ENCODE data around the gene DNAJC17. TPM values are rescaled to one million over a fixed set of nuclear protein-coding genes. Genes with fewer than 3 reads are reported as not detected.
A peak's percentile ranks its signal among the peaks of the same experiment; 100 is the strongest.

The DNAJC17 gene
- total RNA-seq, 1 experiment from 2014 or later, result 34.5 TPM

DNA sequence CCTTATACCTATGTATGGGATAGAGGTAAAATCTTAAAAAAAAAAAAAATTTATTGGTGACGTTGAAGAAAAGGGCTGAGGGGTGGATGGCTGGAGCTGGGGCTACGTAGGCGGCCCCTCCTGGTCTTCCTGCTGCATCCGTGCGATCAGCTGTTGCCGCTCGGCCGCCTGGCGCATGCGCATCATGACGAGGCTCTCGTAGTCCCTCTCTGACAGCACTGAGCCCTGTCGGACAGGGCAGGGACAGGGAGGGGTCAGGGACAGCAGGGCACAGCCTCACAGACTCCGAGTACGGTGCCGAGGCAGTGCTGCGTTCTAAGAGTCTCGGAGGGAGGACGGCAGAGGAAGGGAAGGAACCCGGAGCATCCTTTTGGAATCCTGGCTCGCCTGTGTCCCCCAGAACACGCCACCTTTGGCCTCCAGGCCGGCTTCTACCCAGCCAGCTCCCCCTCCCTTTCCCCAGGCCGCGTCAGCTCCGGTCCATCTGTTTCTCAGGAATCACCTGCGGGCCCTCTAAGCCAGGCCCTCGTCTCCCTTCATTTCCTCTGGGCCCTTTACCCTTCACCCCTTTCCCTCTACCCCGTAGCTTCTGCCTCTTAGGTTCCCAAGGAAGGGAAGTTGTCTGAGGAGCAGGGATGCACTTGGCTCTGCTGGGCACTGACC lies 39.3 kb downstream of the DNAJC17 start:
- intact Hi-C loops (cut with micrococcal nuclease; ENCODE audit: unreplicated experiment), result no loop called here
- Histone ChIP-seq H3K4me3 (ENCODE audit: low read depth, low read length, poor library complexity, severe bottlenecking) (no peak overlapping the region), H3K4me1 (ENCODE audit: insufficient read depth, low read length, poor library complexity, severe bottlenecking) (peaks cover 51% of the 10 kb centered on the region), H3K27me3 (replicated peaks; ENCODE audit: insufficient read depth, low read depth, low read length, poor library complexity) (no peaks in the 10 kb centered on the region), H3K36me3 (ENCODE audit: insufficient read depth, low read length, poor library complexity, severe bottlenecking) (peaks cover 4% of the 10 kb centered on the region), H3K9me3 (ENCODE audit: low read depth, low read length, poor library complexity, severe bottlenecking) (no peaks in the 10 kb centered on the region), H3K27ac (ENCODE audit: low read depth, low read length, poor library complexity, severe bottlenecking) (no peak overlapping the region)
- ChIA-PET POLR2A (ENCODE audit: low non-redundant PET) (interaction anchor here (0.6 kb wide), 1 partner anchor 16 kb away, joined by 3 read pairs; no protein-coding TSS in a partner anchor), CTCF (no interaction called here)
- BruUV-seq (replicated peaks), result no TSS peak
- TF ChIP-seq, protein P1, sequence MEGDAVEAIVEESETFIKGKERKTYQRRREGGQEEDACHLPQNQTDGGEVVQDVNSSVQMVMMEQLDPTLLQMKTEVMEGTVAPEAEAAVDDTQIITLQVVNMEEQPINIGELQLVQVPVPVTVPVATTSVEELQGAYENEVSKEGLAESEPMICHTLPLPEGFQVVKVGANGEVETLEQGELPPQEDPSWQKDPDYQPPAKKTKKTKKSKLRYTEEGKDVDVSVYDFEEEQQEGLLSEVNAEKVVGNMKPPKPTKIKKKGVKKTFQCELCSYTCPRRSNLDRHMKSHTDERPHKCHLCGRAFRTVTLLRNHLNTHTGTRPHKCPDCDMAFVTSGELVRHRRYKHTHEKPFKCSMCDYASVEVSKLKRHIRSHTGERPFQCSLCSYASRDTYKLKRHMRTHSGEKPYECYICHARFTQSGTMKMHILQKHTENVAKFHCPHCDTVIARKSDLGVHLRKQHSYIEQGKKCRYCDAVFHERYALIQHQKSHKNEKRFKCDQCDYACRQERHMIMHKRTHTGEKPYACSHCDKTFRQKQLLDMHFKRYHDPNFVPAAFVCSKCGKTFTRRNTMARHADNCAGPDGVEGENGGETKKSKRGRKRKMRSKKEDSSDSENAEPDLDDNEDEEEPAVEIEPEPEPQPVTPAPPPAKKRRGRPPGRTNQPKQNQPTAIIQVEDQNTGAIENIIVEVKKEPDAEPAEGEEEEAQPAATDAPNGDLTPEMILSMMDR (conservative IDR thresholded peaks at IDR 0.05; ENCODE audit: low read depth, low read length), result no peak
- no peak for TF ChIP-seq EZH2 (IDR thresholded peaks at IDR 0.05; ENCODE audit: borderline replicate concordance, low read depth, low read length, poor library complexity, severe bottlenecking)
- DNase-seq (ENCODE audit: low spot score), result no peak

DNA sequence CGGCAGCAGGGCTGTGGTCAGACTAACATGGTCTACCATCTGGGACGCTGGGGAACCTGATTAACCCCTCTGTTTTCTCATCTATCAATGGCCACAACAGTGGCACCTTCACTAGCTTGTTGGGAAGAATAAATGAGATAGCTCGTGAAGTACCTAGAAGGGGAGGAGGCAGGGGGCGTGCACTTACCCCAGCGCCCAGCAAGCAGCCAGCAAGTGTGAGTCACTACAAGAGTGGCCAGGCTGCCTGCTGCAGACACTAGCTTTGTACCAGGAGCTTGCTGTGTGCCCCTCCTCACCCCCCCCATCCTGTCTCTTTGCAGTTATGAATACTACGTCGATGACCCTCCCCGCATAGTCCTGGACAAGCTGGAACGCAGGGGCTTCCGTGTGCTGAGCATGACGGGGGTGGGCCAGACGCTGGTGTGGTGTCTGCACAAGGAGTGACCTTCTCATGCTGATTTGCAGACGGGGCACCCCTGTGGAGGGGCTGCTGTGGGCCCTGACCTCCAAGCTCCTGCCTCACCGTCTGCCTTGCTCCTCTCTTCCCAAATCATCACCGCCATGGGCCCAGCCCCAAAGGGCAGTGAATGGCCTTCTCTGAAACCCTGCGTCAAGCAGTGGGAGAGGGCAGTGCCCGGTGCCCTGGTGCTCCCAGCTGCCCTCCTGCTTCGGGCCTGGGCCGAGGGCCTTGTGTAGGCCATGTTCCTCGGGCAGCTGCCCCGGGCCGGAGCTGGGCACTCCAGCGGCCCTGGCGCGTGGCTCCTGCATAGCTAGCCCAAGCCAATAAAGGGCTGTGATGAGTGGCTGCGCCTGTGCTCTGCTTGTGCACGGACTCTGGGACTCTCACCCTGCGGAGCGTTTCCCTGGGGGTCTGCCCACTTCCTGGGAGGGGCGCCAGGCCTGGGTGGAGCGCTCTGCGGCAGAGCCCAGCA lies 40.1 kb downstream of the DNAJC17 start:
- Histone ChIP-seq H3K4me1 (ENCODE audit: insufficient read depth, low read length, poor library complexity, severe bottlenecking) (peaks cover 52% of the 10 kb centered on the region), H3K4me3 (ENCODE audit: low read depth, low read length, poor library complexity, severe bottlenecking) (no peak overlapping the region), H3K27me3 (replicated peaks; ENCODE audit: insufficient read depth, low read depth, low read length, poor library complexity) (no peaks in the 10 kb centered on the region), H3K27ac (ENCODE audit: low read depth, low read length, poor library complexity, severe bottlenecking) (peak overlapping the region; percentile 58), H3K36me3 (ENCODE audit: insufficient read depth, low read length, poor library complexity, severe bottlenecking) (peaks cover 4% of the 10 kb centered on the region), H3K9me3 (ENCODE audit: low read depth, low read length, poor library complexity, severe bottlenecking) (no peaks in the 10 kb centered on the region)
- intact Hi-C loops (cut with micrococcal nuclease; ENCODE audit: unreplicated experiment), result no loop called here
- peak; percentile 51 for DNase-seq (ENCODE audit: low spot score)
- TF ChIP-seq, protein P1 (conservative IDR thresholded peaks at IDR 0.05; ENCODE audit: low read depth, low read length), result no peak
- TF ChIP-seq EZH2 (IDR thresholded peaks at IDR 0.05; ENCODE audit: borderline replicate concordance, low read depth, low read length, poor library complexity, severe bottlenecking), result no peak
- ChIA-PET POLR2A (ENCODE audit: low non-redundant PET) (no interaction called here), CTCF (no interaction called here)
- no TSS peak for BruUV-seq (replicated peaks)

DNA sequence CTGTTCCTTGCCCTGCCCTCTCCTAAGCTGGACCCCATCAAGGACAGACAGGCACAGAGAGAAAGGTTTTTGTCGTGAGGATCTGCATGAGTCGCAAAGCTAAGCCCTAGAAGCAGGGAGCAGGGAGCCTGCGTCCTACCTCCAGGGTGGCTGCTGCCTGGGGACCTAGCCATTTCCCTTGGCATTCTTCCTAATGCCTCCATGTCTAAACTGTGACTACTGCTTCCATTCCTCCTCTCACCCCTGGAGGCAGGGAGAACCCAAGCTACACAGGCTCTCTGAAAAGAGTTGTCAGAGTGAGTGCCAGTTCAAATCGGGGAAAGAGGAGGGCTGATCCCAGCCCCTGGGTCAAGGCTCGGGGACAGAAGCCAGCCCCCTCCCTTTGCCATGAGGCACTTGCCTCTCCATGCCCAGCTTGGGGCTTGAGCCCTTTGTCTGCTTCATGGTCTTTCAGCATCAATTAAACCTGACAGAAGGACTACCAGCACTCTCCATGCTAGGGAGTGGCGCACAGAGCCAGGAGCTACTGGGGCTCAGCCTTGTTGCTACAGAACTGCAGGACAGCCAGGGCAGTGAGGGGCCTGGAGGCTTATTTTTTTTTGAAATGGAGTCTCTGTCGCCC lies 41.0 kb downstream of the DNAJC17 start:
- peaks cover 52% of the 10 kb centered on the region for H3K4me1 ChIP-seq (ENCODE audit: insufficient read depth, low read length, poor library complexity, severe bottlenecking)
- DNase-seq (ENCODE audit: low spot score), result no peak
- TF ChIP-seq EZH2 (IDR thresholded peaks at IDR 0.05; ENCODE audit: borderline replicate concordance, low read depth, low read length, poor library complexity, severe bottlenecking), result no peak
- TF ChIP-seq, protein P1 (conservative IDR thresholded peaks at IDR 0.05; ENCODE audit: low read depth, low read length), result no peak
- H3K27me3 ChIP-seq (replicated peaks; ENCODE audit: insufficient read depth, low read depth, low read length, poor library complexity), result no peaks in the 10 kb centered on the region
- CTCF ChIA-PET, result no interaction called here
- POLR2A ChIA-PET (ENCODE audit: low non-redundant PET), result no interaction called here
- no TSS peak for BruUV-seq (replicated peaks)
- no peak overlapping the region for H3K4me3 ChIP-seq (ENCODE audit: low read depth, low read length, poor library complexity, severe bottlenecking)
- intact Hi-C loops (cut with micrococcal nuclease; ENCODE audit: unreplicated experiment), result no loop called here
- H3K9me3 ChIP-seq (ENCODE audit: low read depth, low read length, poor library complexity, severe bottlenecking), result no peaks in the 10 kb centered on the region
- peaks cover 4% of the 10 kb centered on the region for H3K36me3 ChIP-seq (ENCODE audit: insufficient read depth, low read length, poor library complexity, severe bottlenecking)
- H3K27ac ChIP-seq (ENCODE audit: low read depth, low read length, poor library complexity, severe bottlenecking), result peak overlapping the region; percentile 58

Data from A673 (cell line).